ENCODE data around the gene CCDC171. TPM values are rescaled to one million over a fixed set of nuclear protein-coding genes. Genes with fewer than 3 reads are reported as not detected.

The CCDC171 gene
- total RNA-seq, 1 experiment from 2014 or later = 2.4 TPM

DNA sequence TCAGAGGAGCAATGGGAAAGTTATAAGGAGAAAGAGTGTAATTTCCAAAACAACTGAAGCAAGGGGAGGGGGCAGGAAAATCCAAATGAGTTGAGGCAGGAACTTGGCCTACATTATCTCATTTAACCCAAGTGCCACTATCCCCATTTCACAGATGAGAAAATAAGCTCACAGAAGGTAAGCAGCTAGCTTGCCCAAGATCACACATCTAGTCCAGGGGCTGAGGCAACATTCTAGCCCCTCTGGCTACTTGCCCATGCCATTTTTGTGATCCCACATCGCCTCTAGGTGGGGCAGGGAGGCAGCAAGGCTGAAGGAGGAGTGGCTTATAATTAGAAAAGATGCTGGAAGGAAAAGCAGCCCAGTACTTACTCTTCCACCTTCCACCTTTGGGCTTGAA is 39.5 kb upstream of the CCDC171 start:
- Histone ChIP-seq H3F3A (ENCODE audit: insufficient read depth, low read depth) (no peaks in the 10 kb centered on the region), H3K9me3 (ENCODE audit: insufficient read depth, low read depth) (no peaks in the 10 kb centered on the region), H3K27me3 (ENCODE audit: insufficient read depth, low read depth) (no peaks in the 10 kb centered on the region), H2AFZ (no peak overlapping the region), H3K4me2 (no peak overlapping the region), H3K4me3 (no peak overlapping the region), H4K20me1 (ENCODE audit: insufficient read depth) (peaks cover 2% of the 10 kb centered on the region; the same call in 1 of the 2 replicates), H3K27ac (no peak overlapping the region), H3K36me3 (ENCODE audit: low read depth) (no peaks in the 10 kb centered on the region), H3K9me2 (ENCODE audit: insufficient read depth) (no peaks in the 10 kb centered on the region), H3K79me2 (ENCODE audit: low read depth) (peaks cover 19% of the 10 kb centered on the region), H3K4me1 (replicated peaks; ENCODE audit: insufficient read depth) (peaks cover 22% of the 10 kb centered on the region)
- TF ChIP-seq EZH2 (IDR thresholded peaks at IDR 0.05; ENCODE audit: low read depth) = no peak
- TF ChIP-seq, protein P1, sequence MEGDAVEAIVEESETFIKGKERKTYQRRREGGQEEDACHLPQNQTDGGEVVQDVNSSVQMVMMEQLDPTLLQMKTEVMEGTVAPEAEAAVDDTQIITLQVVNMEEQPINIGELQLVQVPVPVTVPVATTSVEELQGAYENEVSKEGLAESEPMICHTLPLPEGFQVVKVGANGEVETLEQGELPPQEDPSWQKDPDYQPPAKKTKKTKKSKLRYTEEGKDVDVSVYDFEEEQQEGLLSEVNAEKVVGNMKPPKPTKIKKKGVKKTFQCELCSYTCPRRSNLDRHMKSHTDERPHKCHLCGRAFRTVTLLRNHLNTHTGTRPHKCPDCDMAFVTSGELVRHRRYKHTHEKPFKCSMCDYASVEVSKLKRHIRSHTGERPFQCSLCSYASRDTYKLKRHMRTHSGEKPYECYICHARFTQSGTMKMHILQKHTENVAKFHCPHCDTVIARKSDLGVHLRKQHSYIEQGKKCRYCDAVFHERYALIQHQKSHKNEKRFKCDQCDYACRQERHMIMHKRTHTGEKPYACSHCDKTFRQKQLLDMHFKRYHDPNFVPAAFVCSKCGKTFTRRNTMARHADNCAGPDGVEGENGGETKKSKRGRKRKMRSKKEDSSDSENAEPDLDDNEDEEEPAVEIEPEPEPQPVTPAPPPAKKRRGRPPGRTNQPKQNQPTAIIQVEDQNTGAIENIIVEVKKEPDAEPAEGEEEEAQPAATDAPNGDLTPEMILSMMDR (conservative IDR thresholded peaks at IDR 0.05) = no peak
- intact Hi-C loops (cut with micrococcal nuclease; ENCODE audit: unreplicated experiment) = loop anchor here (5.0 kb wide), 1 partner anchor 309 kb away; no protein-coding TSS in a partner anchor
- BruUV-seq (replicated peaks) = no TSS peak
- CTCF ChIA-PET = no interaction called here
- DNase-seq = peak in 1 of 2 experiments; percentile 37
- POLR2A ChIA-PET (ENCODE audit: unreplicated experiment) = no interaction called here

DNA sequence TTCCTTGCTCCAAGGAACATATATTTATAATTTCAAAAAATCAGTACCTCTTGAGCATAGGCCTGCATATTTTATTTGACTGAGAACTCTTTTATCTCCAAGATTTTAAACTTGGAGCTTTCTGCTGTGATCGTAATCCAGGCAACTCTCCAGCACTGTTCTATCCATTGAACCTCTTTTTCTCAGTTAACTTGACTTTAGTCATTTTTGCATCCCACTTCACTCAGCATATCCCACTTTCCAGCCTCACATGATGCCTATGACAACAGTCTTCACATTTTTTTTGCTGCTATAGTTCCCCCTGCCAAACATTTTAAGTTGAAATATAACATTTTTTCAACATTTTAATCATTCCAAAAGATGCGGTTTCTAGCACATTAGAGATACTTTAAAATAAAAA is 33.0 kb upstream of the CCDC171 start:
- Histone ChIP-seq H3K4me2 (no peak overlapping the region), H3K9me3 (ENCODE audit: insufficient read depth, low read depth) (no peaks in the 10 kb centered on the region), H3K9me2 (ENCODE audit: insufficient read depth) (no peaks in the 10 kb centered on the region), H3K79me2 (ENCODE audit: low read depth) (no peaks in the 10 kb centered on the region), H3K27me3 (ENCODE audit: insufficient read depth, low read depth) (no peaks in the 10 kb centered on the region), H3K27ac (no peak overlapping the region), H3K4me1 (replicated peaks; ENCODE audit: insufficient read depth) (no peaks in the 10 kb centered on the region), H3F3A (ENCODE audit: insufficient read depth, low read depth) (no peaks in the 10 kb centered on the region), H4K20me1 (ENCODE audit: insufficient read depth) (no peaks in the 10 kb centered on the region), H2AFZ (no peak overlapping the region), H3K36me3 (ENCODE audit: low read depth) (no peaks in the 10 kb centered on the region), H3K4me3 (no peak overlapping the region)
- CTCF ChIA-PET = no interaction called here
- intact Hi-C loops (cut with micrococcal nuclease; ENCODE audit: unreplicated experiment) = no loop called here
- TF ChIP-seq EZH2 (IDR thresholded peaks at IDR 0.05; ENCODE audit: low read depth) = no peak
- TF ChIP-seq, protein P1 (conservative IDR thresholded peaks at IDR 0.05) = no peak
- DNase-seq = no peak
- POLR2A ChIA-PET (ENCODE audit: unreplicated experiment) = no interaction called here
- no TSS peak for BruUV-seq (replicated peaks)

DNA sequence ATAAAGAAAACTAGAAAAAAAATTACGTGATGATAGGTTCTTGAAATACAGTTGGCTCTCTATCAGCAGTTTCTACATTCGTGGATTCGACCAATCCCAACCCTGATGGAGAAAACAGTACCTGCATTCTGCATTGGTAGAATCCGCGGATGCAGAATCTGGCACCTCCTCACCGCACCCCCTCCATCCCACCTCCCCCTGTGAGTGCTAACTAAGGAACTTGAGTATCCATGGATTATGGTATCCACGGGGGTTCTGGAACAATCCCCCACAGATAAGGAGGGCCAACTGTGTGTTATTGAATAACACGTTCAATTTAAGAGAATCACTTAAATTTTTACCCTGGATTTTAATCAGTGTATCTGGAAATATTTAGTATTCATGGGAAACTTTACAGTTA is 31.6 kb upstream of the CCDC171 start:
- no peaks in the 10 kb centered on the region for H3K27me3 ChIP-seq (ENCODE audit: insufficient read depth, low read depth)
- ChIA-PET POLR2A (ENCODE audit: unreplicated experiment) (no interaction called here), CTCF (no interaction called here)
- no peaks in the 10 kb centered on the region for H3K4me1 ChIP-seq (replicated peaks; ENCODE audit: insufficient read depth)
- TF ChIP-seq, protein P1 (conservative IDR thresholded peaks at IDR 0.05) = no peak
- no peak for TF ChIP-seq EZH2 (IDR thresholded peaks at IDR 0.05; ENCODE audit: low read depth)
- H4K20me1 ChIP-seq (ENCODE audit: insufficient read depth) = no peaks in the 10 kb centered on the region
- no peak overlapping the region for H2AFZ ChIP-seq
- H3K4me3 ChIP-seq = no peak overlapping the region
- DNase-seq = no peak
- no peaks in the 10 kb centered on the region for H3K9me3 ChIP-seq (ENCODE audit: insufficient read depth, low read depth)
- no peaks in the 10 kb centered on the region for H3K79me2 ChIP-seq (ENCODE audit: low read depth)
- H3K36me3 ChIP-seq (ENCODE audit: low read depth) = no peaks in the 10 kb centered on the region
- no TSS peak for BruUV-seq (replicated peaks)
- intact Hi-C loops (cut with micrococcal nuclease; ENCODE audit: unreplicated experiment) = no loop called here
- H3F3A ChIP-seq (ENCODE audit: insufficient read depth, low read depth) = no peaks in the 10 kb centered on the region
- H3K9me2 ChIP-seq (ENCODE audit: insufficient read depth) = no peaks in the 10 kb centered on the region
- H3K4me2 ChIP-seq = no peak overlapping the region
- no peak overlapping the region for H3K27ac ChIP-seq

Data from PC-9 (cell line).